ENCODE data around the gene FERMT3.

Gene FERMT3

GRCh38 chr11:64241241-64241490 lies 34.6 kb downstream of the FERMT3 start:
- no peak overlapping the region for H2BK15ac ChIP-seq (replicated peaks; ENCODE audit: low read depth)
- peaks cover 6% of the 10 kb centered on the region for H3K4me1 ChIP-seq (ENCODE audit: control insufficient read depth, low read depth, low read length)
- H3K23ac ChIP-seq (ENCODE audit: low read length): no peak overlapping the region
- H3K4me2 ChIP-seq (ENCODE audit: low read length): peak overlapping the region; percentile 36
- peak overlapping the region; percentile 93 for H3K9ac ChIP-seq (ENCODE audit: low read length)
- peak overlapping the region; percentile 83 for H4K8ac ChIP-seq (ENCODE audit: low read depth, low read length)
- H3K79me2 ChIP-seq (ENCODE audit: control insufficient read depth, insufficient read depth, low read length): peaks cover 21% of the 10 kb centered on the region
- H3K56ac ChIP-seq (ENCODE audit: low read length): peak overlapping the region; percentile 94
- peak overlapping the region; percentile 76 for H3K4me3 ChIP-seq (ENCODE audit: low read length)
- WGBS (ENCODE audit: extremely low coverage, insufficient coverage, low lambda C conversion rate): no CpG with 5 or more reads among the region's 24 CpGs
- H3K18ac ChIP-seq (ENCODE audit: low read length): peak overlapping the region; percentile 75
- H4K5ac ChIP-seq (ENCODE audit: low read length): no peak overlapping the region
- H2BK5ac ChIP-seq (ENCODE audit: low read length): peak overlapping the region; percentile 67
- H3K4ac ChIP-seq (ENCODE audit: low read depth, low read length): peak overlapping the region; percentile 90
- peak overlapping the region; percentile 95 for H3K27ac ChIP-seq (ENCODE audit: low read depth, low read length)
- H3K27me3 ChIP-seq (ENCODE audit: insufficient read depth, low read length, poor library complexity): no peaks in the 10 kb centered on the region
- H2BK120ac ChIP-seq (ENCODE audit: low read depth, low read length): no peak overlapping the region
- DNase-seq: no peak
- H3K79me1 ChIP-seq (ENCODE audit: low read length): peaks cover 7% of the 10 kb centered on the region
- no peak overlapping the region for H2AK5ac ChIP-seq (ENCODE audit: low read length)
- peaks cover 1% of the 10 kb centered on the region for H3K36me3 ChIP-seq (ENCODE audit: control insufficient read depth, insufficient read depth, low read length)

GRCh38 chr11:64241491-64242374 lies 35.2 kb downstream of the FERMT3 start:
- H2BK5ac ChIP-seq (ENCODE audit: low read length): peak overlapping the region; percentile 88
- H4K5ac ChIP-seq (ENCODE audit: low read length): no peak overlapping the region
- peak overlapping the region; percentile 93 for H3K18ac ChIP-seq (ENCODE audit: low read length)
- H3K56ac ChIP-seq (ENCODE audit: low read length): peak overlapping the region; percentile 97
- no peak overlapping the region for H2BK15ac ChIP-seq (replicated peaks; ENCODE audit: low read depth)
- H3K79me1 ChIP-seq (ENCODE audit: low read length): peaks cover 7% of the 10 kb centered on the region
- H3K4ac ChIP-seq (ENCODE audit: low read depth, low read length): peak overlapping the region; percentile 94
- H3K79me2 ChIP-seq (ENCODE audit: control insufficient read depth, insufficient read depth, low read length): peaks cover 23% of the 10 kb centered on the region
- WGBS (ENCODE audit: extremely low coverage, insufficient coverage, low lambda C conversion rate): no CpG with 5 or more reads among the region's 63 CpGs
- DNase-seq: peak; percentile 99
- H3K27ac ChIP-seq (ENCODE audit: low read depth, low read length): peak overlapping the region; percentile 88
- peaks cover 6% of the 10 kb centered on the region for H3K4me1 ChIP-seq (ENCODE audit: control insufficient read depth, low read depth, low read length)
- H2AK5ac ChIP-seq (ENCODE audit: low read length): peak overlapping the region; percentile 69
- no peak overlapping the region for H4K8ac ChIP-seq (ENCODE audit: low read depth, low read length)
- H3K27me3 ChIP-seq (ENCODE audit: insufficient read depth, low read length, poor library complexity): no peaks in the 10 kb centered on the region
- peaks cover 1% of the 10 kb centered on the region for H3K36me3 ChIP-seq (ENCODE audit: control insufficient read depth, insufficient read depth, low read length)
- H3K9ac ChIP-seq (ENCODE audit: low read length): peak overlapping the region; percentile 96
- no peak overlapping the region for H2BK120ac ChIP-seq (ENCODE audit: low read depth, low read length)
- H3K23ac ChIP-seq (ENCODE audit: low read length): peak overlapping the region; percentile 89
- peak overlapping the region; percentile 79 for H3K4me2 ChIP-seq (ENCODE audit: low read length)
- H3K4me3 ChIP-seq (ENCODE audit: low read length): peak overlapping the region; percentile 88

- H3K23ac ChIP-seq (ENCODE audit: low read length): no peak overlapping the region
- no peak overlapping the region for H3K4ac ChIP-seq (ENCODE audit: low read depth, low read length)
- peaks cover 1% of the 10 kb centered on the region for H3K36me3 ChIP-seq (ENCODE audit: control insufficient read depth, insufficient read depth, low read length)
- peak overlapping the region; percentile 29 for H3K9ac ChIP-seq (ENCODE audit: low read length)
- H2BK120ac ChIP-seq (ENCODE audit: low read depth, low read length): no peak overlapping the region
- no peak overlapping the region for H2BK5ac ChIP-seq (ENCODE audit: low read length)
- H3K56ac ChIP-seq (ENCODE audit: low read length): no peak overlapping the region
- no peak overlapping the region for H4K8ac ChIP-seq (ENCODE audit: low read depth, low read length)
- H3K18ac ChIP-seq (ENCODE audit: low read length): no peak overlapping the region
- H3K27me3 ChIP-seq (ENCODE audit: insufficient read depth, low read length, poor library complexity): no peaks in the 10 kb centered on the region
- H3K79me1 ChIP-seq (ENCODE audit: low read length): peaks cover 7% of the 10 kb centered on the region
- H4K5ac ChIP-seq (ENCODE audit: low read length): no peak overlapping the region
- no peak overlapping the region for H2BK15ac ChIP-seq (replicated peaks; ENCODE audit: low read depth)
- H3K4me1 ChIP-seq (ENCODE audit: control insufficient read depth, low read depth, low read length): peaks cover 11% of the 10 kb centered on the region
- no peak for DNase-seq
- no peak overlapping the region for H2AK5ac ChIP-seq (ENCODE audit: low read length)
- H3K4me3 ChIP-seq (ENCODE audit: low read length): no peak overlapping the region
- WGBS (ENCODE audit: extremely low coverage, insufficient coverage, low lambda C conversion rate): no CpG with 5 or more reads among the region's 8 CpGs
- peaks cover 23% of the 10 kb centered on the region for H3K79me2 ChIP-seq (ENCODE audit: control insufficient read depth, insufficient read depth, low read length)
- H3K4me2 ChIP-seq (ENCODE audit: low read length): no peak overlapping the region
- H3K27ac ChIP-seq (ENCODE audit: low read depth, low read length): no peak overlapping the region
Measured at GRCh38 chr11:64243236-64243854, 36.8 kb downstream of the FERMT3 start.

- H3K79me2 ChIP-seq (ENCODE audit: control insufficient read depth, insufficient read depth, low read length): peaks cover 23% of the 10 kb centered on the region
- no CpG with 5 or more reads among the region's 5 CpGs for WGBS (ENCODE audit: extremely low coverage, insufficient coverage, low lambda C conversion rate)
Measured at GRCh38 chr11:64244107-64244506, 37.6 kb downstream of the FERMT3 start.

GRCh38 chr11:64244966-64245365 lies 38.4 kb downstream of the FERMT3 start:
- Histone ChIP-seq H2AK5ac (ENCODE audit: low read length) (no peak overlapping the region), H3K4ac (ENCODE audit: low read depth, low read length) (no peak overlapping the region), H2BK5ac (ENCODE audit: low read length) (no peak overlapping the region), H3K36me3 (ENCODE audit: control insufficient read depth, insufficient read depth, low read length) (peaks cover 1% of the 10 kb centered on the region), H3K4me1 (ENCODE audit: control insufficient read depth, low read depth, low read length) (peaks cover 18% of the 10 kb centered on the region), H3K56ac (ENCODE audit: low read length) (peak overlapping the region; percentile 98), H3K4me2 (ENCODE audit: low read length) (peak overlapping the region; percentile 35), H2BK120ac (ENCODE audit: low read depth, low read length) (no peak overlapping the region), H3K79me1 (ENCODE audit: low read length) (peaks cover 7% of the 10 kb centered on the region), H3K9ac (ENCODE audit: low read length) (peak overlapping the region; percentile 95), H3K4me3 (ENCODE audit: low read length) (no peak overlapping the region), H3K23ac (ENCODE audit: low read length) (no peak overlapping the region), H3K79me2 (ENCODE audit: control insufficient read depth, insufficient read depth, low read length) (peaks cover 23% of the 10 kb centered on the region), H2BK15ac (replicated peaks; ENCODE audit: low read depth) (no peak overlapping the region), H4K8ac (ENCODE audit: low read depth, low read length) (no peak overlapping the region), H3K18ac (ENCODE audit: low read length) (no peak overlapping the region), H3K27me3 (ENCODE audit: insufficient read depth, low read length, poor library complexity) (no peaks in the 10 kb centered on the region), H4K5ac (ENCODE audit: low read length) (no peak overlapping the region), H3K27ac (ENCODE audit: low read depth, low read length) (no peak overlapping the region)
- WGBS (ENCODE audit: extremely low coverage, insufficient coverage, low lambda C conversion rate): no CpG with 5 or more reads among the region's 6 CpGs
- DNase-seq: no peak

More at GRCh38 chr11:64244107-64244506, 37.6 kb downstream of the FERMT3 start:
- no peak overlapping the region for H4K5ac ChIP-seq (ENCODE audit: low read length)
- no peak overlapping the region for H3K56ac ChIP-seq (ENCODE audit: low read length)
- no peak overlapping the region for H2BK120ac ChIP-seq (ENCODE audit: low read depth, low read length)
- H3K27me3 ChIP-seq (ENCODE audit: insufficient read depth, low read length, poor library complexity): no peaks in the 10 kb centered on the region
- H3K4me3 ChIP-seq (ENCODE audit: low read length): no peak overlapping the region
- H3K9ac ChIP-seq (ENCODE audit: low read length): no peak overlapping the region
- H4K8ac ChIP-seq (ENCODE audit: low read depth, low read length): no peak overlapping the region
- no peak overlapping the region for H2BK5ac ChIP-seq (ENCODE audit: low read length)
- H3K4ac ChIP-seq (ENCODE audit: low read depth, low read length): no peak overlapping the region
- H3K79me1 ChIP-seq (ENCODE audit: low read length): peaks cover 7% of the 10 kb centered on the region
- H3K18ac ChIP-seq (ENCODE audit: low read length): no peak overlapping the region
- H3K4me1 ChIP-seq (ENCODE audit: control insufficient read depth, low read depth, low read length): peaks cover 15% of the 10 kb centered on the region
- no peak overlapping the region for H2AK5ac ChIP-seq (ENCODE audit: low read length)
- no peak overlapping the region for H3K4me2 ChIP-seq (ENCODE audit: low read length)
- H3K27ac ChIP-seq (ENCODE audit: low read depth, low read length): no peak overlapping the region
- no peak overlapping the region for H3K23ac ChIP-seq (ENCODE audit: low read length)
- no peak overlapping the region for H2BK15ac ChIP-seq (replicated peaks; ENCODE audit: low read depth)
- peaks cover 1% of the 10 kb centered on the region for H3K36me3 ChIP-seq (ENCODE audit: control insufficient read depth, insufficient read depth, low read length)
- no peak for DNase-seq

Data from mesendoderm (in vitro differentiated cells).